NCI-H2196 treated with DMSO at 0.1 percent for 48 hours (cell line): ENCODE data around the gene UBLCP1.

Source experiments
- DNase-seq: peaks from one replicate; lab custom pipeline; 2025; ENCODE audit not compliant: unreplicated experiment; lab: John Stamatoyannopoulos, UW

Gene UBLCP1

DNA sequence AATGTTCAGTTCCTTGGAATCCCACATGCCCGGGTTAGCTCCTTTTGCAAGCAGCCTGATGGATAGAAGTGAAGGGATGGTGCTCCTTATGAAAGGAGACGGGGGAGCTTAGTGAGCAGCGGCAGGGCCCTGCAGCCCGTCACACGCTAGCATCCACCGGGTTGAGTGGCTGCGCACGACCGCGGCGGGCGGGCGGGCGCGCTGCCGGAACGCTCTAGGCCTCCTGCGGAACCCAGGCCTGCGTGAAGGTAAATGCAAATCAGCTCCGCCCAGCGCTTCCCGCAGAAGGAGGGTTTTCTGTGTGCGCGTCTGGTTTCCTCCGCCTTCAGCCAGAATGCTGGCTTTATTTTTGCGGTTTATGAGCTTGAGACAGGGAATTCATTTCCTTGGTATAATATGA, 47.4 kb downstream of the UBLCP1 start:
- no peak for DNase-seq

DNA sequence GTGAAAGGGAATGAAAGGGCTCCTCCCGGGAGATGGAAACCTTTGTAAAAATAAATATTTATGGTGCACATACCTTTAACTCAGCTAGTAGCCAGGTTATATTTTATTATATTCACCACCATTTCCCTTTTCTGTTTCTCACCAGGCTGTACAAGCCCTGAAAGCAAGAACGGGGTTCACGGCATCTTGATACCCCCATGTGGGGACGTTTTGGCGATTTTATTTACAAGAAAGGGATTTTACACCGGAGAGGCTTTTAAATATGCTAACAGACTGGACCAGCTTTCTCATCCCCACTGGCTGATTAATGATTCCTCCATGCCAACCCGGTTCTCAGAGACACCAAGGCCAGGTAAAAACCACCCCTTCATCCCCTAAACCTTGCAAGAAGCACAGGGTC, 48.0 kb downstream of the UBLCP1 start:
- no peak for DNase-seq

DNA sequence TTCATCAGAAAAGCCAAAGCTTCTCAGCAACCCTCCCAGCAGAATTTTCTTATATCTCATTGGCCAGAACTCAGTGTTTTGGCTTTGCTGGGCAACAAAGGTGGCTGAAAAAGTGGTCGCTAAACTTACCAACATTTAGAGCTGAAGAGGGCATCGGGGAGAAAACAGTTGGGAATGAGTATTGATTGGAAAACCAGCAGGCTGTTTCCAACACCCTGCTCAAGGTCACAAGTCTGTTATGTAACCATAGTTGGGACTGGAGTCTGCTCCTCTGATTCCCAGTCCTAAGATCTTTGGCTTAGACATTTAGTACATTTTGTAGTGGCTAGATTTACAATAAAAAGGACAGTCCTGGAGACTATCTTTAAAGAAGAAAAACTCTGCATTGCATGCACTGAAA, 50.1 kb downstream of the UBLCP1 start:
- no peak for DNase-seq

DNA sequence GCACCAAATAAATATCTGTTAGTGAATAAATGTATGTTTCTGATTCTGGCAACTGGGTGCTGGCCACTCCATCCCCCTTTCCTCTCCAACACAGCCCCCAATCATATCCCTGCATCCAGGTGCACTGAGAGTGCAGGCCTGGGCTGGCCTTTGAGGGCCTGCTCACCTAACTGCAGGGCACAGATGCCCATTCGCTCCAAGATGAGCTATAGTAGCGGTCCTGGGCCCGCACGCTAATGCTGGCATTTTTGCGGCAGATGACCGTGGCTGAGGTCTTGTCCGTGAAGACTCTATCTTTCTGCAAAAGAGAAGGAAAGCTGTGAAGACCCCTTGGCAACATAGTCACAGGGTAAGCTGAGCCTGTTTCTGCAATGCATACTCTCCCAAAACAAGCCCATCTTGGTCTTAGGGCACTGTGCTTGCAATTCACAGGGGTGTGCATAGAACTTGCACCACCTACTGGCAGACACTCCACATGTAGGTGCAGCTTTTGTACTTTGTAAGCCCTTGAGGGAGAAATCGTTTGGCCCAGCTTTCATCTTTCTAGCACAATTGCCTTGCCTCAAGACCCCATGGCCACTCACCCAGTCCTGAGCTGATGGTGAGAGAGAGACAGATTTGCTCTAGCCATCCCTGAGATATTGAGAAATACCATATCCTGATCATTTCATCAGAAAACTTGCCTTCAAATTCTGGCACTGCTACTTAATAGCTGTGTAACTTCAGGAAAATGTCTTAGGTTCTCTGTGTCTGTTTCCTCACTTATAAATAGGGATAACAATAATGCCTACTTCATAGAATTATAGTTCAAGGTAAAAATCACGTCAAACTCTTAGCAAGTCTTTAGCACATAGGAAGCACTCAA, 53.7 kb downstream of the UBLCP1 start:
- no peak for DNase-seq

DNA sequence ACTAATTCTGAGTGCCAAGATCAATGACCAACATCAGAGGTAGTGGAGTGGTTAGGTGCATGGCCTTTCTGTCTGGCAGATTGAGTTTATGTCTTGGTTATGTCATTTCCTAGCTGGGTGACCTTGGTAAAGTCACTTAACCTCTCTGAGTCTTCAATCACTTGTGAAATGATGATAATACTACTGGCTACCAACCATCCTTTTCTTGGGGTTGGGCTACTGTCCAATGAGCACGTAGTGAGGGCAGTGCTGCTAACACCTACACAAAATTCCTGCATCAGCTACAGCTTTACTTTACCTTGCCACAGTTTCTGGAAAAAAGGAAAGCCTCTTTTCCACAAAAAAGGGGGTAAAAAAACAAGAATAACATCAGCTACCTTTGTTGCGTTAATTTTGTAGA, 54.8 kb downstream of the UBLCP1 start:
- DNase-seq, result no peak

DNA sequence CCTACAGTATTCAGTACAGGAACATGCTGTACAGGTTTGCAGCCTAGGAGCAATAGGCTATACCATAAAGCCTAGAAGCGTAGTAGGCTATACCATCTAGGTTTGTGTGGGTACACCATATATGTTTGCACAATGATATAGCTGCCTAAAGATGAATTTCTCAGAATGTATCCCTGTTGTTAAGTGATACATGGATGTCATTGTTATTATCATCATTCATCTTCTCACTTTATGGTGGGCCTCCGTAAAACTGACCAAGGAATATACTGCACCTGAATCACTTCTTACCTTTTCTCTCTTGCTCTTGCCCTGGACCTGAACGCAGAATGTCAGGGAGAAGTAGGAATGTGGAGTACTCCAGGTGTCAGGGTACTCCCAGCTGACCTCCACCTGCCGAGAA, 55.4 kb downstream of the UBLCP1 start:
- no peak for DNase-seq

DNA sequence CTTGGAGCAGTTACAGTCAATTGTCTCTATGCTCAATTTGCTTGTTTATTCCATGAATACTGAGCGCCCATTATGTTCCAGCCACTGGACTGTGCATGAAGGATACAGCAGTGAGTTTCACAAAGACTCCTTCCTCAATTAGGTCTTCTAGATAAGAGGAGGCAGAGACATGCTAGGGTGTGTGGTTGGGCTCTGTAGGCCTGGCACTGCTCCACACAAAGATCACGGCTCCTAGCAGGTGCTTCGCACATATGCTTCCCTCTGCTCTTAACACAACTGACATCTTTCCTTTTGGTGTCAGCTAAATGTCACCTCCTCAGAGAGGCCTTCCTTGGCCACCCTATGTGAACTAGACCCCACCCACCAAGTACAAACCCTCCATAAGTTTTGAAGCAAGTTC, 56.3 kb downstream of the UBLCP1 start:
- DNase-seq, result no peak

DNA sequence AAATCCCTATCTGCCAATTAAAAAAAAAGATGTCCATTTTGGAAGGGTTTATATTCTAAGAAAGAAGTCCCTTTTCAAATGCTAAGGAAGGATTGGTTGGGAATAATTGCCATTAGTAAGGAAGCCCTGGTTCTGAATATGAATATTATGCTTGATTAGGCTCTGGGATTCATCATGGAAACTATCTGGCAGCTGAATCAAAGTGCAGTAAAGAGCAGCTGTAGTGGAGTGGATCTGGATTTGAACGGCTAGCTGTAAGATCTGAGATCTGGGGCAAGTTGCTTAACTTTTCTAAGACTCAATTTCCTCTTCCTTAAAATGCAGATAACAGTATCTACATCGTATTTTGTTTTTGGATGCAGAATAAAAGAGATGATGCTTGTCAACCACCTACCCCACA, 56.7 kb downstream of the UBLCP1 start:
- DNase-seq, result no peak

DNA sequence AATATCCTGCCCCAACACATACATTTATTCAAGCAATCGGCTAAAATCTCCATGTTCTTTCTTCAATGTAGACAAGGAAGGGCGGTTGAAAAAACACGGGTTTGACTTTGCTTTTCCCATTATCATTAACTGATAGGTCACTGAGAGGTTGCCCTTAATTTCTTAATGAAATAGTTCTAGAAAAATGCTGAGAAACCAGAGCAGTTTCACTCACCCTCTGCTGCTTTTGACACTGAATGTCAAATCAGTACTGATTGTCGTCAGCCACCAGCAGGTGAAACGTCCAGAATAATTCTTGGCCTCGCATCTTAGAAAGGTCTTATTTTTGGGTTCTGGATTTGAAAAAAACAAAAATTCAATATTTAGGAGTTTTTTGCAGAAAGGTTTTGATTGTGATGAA, 59.1 kb downstream of the UBLCP1 start:
- DNase-seq, result no peak

DNA sequence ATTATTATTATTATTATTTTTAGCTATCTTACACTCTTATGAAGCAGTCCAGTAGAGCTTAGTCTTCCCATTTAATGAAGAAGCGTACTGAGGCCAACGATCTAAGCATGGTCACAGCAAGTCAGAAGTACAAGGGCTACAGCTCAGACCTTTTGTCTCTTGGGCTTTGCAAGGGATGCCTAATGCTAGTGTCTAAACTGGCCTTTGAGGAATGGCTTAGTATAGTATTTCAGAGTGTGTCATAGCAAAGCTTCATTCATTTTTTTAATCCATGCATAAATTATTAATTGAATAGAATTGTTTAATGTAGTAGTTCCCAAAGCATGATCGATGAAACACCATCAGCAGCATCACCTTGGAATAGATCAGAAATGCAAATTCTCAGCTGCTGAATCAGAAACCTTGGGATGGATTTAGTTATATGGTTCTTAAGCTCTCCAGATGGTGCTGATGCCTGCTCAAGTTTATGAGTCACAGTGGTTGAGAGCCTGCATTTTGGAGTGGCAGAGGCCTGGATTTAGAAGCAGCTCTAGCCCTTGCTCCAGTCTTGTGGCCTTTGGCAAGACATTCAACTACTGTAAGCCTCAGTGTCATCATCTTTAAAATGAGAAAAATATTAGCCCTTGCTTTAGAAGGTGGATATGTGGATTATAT, 61.1 kb downstream of the UBLCP1 start:
- no peak for DNase-seq

DNA sequence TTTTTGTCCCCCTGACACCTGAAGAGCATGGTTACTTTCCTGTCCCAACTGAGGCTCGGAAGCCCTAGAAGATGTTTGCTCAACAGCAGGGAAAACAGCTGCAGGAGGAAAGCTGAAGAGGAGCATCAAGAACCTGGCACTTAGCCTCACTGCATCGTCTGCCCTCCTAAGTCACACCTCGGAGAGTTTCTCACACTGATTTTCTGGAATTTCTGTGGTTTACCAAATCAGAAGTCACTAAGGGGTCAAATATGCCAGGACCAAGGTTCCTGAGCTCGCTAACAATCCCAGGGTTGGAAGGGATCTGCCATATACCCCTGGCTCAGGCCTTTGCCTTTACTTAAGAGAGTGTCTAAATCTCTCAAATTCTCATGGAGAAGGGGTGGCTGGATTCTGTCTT, 61.9 kb downstream of the UBLCP1 start:
- DNase-seq, result no peak

DNA sequence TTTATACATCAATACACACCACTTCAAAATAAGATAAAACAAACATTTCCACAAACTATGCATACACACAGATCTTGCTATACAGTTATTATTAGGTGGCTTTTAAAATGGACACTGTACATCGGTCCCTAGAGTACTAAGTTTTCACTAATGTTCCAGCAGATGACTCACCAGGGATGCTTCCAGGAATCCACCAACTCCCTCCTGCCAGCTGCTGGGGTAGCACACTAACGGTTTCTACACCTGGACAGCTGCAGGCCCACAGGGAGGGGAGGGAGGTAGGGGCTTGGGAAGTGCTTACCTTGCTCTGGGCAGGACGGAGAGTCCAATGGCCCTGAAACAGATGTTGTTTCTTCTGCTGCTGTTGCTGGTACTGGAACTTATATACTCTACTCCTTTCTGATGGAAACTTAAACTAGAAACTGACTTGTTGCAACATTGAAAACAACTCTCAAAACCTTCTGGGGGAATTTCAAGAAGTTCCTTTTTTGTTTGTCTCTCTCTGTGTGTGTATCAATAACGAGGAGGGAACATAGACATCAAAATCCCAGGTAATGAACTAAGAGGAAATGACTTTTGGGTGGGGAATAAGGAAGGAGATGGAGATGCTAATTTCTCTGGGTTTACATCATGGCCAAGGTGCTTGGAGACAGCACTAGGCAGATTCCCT, 67.2 kb downstream of the UBLCP1 start, which contains the start of gene IL12B:
Gene IL12B (minus strand): TSS at position 357 of the 670 bp plus-strand sequence. CDS start 3,705 bp downstream, outside the sequence.
- DNase-seq, result no peak

DNA sequence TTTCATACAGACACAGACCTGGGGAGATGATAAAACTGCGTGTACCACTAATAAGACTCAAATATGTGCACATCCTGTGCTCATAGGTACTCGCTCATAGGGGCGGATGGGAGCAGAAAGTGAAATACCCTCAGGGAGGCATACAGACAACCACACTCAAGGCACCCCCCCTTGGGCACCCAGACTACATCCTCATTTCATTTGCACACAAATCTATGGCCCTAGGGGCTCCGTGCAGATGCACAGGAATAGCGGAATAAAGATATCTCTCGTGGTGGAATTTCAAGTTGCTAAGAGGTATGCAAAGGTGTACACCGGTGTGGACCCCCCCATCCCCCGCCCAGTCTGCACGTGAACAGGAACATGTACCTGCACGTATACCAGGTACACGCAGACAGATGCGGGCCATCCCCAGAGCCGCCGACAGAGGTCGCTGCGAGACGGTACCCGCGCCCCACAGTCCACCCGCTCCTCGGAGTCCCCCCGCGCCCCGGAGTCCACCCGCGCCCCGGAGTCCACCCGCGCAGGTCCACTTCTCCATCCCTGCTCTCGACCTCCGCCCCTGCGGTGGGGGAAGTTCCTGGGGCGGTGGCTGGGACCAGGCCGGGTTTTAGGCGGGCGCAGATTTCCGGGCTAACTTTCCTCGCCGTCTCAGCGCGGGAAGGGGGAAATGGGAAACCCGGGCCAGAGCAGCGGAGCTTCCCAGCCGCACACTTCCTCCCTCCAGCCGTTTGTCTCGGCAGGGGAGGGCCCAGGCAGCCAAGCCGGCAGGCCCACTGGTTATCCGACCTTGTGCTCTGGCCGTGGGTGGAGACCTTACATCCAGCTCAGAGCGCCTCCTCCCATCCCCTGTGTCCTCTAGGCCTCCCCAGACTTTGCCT, 68.2 kb downstream of the UBLCP1 start:
- DNase-seq, result no peak

DNA sequence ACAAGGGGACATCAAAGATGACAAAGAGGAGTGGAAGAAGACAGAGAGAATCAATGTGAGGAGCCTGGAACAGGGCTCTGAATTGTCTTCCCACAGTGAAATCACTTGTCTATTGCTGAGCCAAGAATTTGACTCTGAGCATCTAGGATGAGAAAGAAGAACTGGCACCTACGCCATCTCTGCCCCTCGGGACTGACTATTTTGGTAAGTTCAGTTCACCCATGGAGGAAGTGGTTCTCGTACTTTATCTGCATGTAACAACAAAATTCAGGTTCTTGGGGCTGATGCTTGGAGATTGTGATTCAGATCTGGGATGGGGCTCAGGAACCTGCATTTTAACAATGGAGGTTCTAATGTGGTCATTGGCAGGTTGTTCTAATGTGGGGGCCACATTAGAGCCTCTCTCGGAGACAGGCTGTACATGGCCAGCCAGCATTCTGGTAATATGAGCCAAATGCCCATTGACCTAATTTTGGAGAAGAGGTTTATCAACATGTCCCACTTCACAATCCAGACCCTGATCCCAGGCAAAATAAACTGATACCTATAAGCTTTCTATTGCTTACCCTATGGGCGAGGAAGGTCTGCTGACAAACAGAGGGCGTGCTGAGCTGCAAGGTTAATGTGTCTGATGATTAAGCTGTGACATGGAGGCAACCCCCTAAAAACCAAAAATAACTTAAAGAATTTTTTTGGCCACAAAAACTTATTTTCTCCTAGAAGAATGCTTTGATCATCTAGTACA, 69.9 kb downstream of the UBLCP1 start:
- no peak for DNase-seq

DNA sequence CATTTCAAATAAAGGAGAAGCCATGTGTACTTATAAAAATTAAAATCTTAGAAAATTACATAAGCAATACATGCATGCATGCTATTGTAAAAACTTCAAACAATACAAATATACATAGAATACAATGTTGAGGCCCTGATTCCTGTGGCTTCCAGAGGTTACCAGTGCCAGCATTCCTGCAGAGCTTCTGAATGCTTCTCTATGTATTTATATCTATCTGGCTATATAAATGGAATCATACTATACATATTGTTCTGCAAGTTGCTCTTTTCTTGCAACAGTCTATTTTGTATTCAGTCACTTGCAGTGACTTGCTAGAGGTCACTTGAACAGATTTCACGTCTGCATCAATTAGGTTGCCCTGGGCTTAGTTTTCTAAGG, 70.4 kb downstream of the UBLCP1 start:
- DNase-seq, result no peak
